ENCODE data around the gene PRRG2. TPM values are rescaled to one million over a fixed set of nuclear protein-coding genes. Genes with fewer than 3 reads are reported as not detected.
A peak's percentile ranks its signal among the peaks of the same experiment; 100 is the strongest.

The PRRG2 gene
- total and polyA plus RNA-seq, 2 of the 13 experiments (the other 11 are each of a cell fraction or from before 2014, with no cell fraction given), result 0.66 to 0.82 TPM

DNA sequence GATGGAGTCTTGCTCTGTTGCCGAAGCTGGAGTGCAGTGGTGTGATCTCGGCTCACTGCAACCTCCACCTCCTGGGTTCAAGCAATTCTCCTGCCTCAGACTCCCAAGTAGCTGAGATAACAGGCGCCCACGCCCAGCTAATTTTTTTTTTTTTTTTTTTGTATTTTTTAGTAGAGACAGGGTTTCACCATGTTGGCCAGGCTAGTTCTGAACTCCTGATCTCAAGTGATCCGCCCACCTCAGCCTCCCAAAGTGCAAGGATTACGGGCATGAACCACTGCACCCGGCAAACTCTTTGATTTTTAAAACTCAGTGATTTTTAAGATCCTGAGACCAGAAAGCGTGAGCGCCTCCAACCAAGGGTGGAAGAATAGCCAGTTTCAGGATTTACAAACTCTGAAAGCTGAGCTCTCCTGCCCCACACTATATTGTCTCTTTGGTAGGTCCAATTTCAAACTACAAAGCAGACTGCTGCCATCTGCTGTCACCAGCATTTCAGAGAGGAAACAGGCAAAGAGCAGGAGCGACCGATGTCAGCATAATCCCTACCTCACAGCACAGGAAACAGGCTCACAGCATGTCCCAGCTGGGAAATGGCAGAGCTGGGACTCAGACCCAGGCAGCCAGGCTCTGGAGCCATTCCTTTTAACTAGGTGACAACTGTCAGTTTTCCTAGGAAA lies 10.0 kb upstream of the PRRG2 start (continued):
- TF ChIP-seq, protein P1, sequence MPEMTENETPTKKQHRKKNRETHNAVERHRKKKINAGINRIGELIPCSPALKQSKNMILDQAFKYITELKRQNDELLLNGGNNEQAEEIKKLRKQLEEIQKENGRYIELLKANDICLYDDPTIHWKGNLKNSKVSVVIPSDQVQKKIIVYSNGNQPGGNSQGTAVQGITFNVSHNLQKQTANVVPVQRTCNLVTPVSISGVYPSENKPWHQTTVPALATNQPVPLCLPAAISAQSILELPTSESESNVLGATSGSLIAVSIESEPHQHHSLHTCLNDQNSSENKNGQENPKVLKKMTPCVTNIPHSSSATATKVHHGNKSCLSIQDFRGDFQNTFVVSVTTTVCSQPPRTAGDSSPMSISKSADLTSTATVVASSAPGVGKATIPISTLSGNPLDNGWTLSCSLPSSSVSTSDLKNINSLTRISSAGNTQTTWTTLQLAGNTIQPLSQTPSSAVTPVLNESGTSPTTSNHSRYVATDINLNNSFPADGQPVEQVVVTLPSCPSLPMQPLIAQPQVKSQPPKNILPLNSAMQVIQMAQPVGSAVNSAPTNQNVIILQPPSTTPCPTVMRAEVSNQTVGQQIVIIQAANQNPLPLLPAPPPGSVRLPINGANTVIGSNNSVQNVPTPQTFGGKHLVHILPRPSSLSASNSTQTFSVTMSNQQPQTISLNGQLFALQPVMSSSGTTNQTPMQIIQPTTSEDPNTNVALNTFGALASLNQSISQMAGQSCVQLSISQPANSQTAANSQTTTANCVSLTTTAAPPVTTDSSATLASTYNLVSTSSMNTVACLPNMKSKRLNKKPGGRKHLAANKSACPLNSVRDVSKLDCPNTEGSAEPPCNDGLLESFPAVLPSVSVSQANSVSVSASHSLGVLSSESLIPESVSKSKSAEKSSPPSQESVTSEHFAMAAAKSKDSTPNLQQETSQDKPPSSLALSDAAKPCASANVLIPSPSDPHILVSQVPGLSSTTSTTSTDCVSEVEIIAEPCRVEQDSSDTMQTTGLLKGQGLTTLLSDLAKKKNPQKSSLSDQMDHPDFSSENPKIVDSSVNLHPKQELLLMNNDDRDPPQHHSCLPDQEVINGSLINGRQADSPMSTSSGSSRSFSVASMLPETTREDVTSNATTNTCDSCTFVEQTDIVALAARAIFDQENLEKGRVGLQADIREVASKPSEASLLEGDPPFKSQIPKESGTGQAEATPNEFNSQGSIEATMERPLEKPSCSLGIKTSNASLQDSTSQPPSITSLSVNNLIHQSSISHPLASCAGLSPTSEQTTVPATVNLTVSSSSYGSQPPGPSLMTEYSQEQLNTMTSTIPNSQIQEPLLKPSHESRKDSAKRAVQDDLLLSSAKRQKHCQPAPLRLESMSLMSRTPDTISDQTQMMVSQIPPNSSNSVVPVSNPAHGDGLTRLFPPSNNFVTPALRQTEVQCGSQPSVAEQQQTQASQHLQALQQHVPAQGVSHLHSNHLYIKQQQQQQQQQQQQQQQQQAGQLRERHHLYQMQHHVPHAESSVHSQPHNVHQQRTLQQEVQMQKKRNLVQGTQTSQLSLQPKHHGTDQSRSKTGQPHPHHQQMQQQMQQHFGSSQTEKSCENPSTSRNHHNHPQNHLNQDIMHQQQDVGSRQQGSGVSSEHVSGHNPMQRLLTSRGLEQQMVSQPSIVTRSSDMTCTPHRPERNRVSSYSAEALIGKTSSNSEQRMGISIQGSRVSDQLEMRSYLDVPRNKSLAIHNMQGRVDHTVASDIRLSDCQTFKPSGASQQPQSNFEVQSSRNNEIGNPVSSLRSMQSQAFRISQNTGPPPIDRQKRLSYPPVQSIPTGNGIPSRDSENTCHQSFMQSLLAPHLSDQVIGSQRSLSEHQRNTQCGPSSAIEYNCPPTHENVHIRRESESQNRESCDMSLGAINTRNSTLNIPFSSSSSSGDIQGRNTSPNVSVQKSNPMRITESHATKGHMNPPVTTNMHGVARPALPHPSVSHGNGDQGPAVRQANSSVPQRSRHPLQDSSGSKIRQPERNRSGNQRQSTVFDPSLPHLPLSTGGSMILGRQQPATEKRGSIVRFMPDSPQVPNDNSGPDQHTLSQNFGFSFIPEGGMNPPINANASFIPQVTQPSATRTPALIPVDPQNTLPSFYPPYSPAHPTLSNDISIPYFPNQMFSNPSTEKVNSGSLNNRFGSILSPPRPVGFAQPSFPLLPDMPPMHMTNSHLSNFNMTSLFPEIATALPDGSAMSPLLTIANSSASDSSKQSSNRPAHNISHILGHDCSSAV (CRISPR knock-in tag; IDR thresholded peaks at IDR 0.05; ENCODE audit: borderline replicate concordance), result no peak
- TF ChIP-seq HDAC6 (IDR thresholded peaks at IDR 0.05; ENCODE audit: low read depth, low read length), result no peak
- peak; percentile 51; the same call in 1 of the 2 replicates for TF ChIP-seq RXRB (CRISPR knock-in tag; IDR thresholded peaks at IDR 0.05; ENCODE audit: borderline replicate concordance)
- TF ChIP-seq ZNF160 (CRISPR knock-in tag; IDR thresholded peaks at IDR 0.05), result no peak
- TF ChIP-seq, protein P2, sequence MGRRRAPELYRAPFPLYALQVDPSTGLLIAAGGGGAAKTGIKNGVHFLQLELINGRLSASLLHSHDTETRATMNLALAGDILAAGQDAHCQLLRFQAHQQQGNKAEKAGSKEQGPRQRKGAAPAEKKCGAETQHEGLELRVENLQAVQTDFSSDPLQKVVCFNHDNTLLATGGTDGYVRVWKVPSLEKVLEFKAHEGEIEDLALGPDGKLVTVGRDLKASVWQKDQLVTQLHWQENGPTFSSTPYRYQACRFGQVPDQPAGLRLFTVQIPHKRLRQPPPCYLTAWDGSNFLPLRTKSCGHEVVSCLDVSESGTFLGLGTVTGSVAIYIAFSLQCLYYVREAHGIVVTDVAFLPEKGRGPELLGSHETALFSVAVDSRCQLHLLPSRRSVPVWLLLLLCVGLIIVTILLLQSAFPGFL (CRISPR knock-in tag; IDR thresholded peaks at IDR 0.05), result no peak
- no peak for TF ChIP-seq ZNF558 (CRISPR knock-in tag; IDR thresholded peaks at IDR 0.05; ENCODE audit: borderline replicate concordance)
- TF ChIP-seq, protein P3, sequence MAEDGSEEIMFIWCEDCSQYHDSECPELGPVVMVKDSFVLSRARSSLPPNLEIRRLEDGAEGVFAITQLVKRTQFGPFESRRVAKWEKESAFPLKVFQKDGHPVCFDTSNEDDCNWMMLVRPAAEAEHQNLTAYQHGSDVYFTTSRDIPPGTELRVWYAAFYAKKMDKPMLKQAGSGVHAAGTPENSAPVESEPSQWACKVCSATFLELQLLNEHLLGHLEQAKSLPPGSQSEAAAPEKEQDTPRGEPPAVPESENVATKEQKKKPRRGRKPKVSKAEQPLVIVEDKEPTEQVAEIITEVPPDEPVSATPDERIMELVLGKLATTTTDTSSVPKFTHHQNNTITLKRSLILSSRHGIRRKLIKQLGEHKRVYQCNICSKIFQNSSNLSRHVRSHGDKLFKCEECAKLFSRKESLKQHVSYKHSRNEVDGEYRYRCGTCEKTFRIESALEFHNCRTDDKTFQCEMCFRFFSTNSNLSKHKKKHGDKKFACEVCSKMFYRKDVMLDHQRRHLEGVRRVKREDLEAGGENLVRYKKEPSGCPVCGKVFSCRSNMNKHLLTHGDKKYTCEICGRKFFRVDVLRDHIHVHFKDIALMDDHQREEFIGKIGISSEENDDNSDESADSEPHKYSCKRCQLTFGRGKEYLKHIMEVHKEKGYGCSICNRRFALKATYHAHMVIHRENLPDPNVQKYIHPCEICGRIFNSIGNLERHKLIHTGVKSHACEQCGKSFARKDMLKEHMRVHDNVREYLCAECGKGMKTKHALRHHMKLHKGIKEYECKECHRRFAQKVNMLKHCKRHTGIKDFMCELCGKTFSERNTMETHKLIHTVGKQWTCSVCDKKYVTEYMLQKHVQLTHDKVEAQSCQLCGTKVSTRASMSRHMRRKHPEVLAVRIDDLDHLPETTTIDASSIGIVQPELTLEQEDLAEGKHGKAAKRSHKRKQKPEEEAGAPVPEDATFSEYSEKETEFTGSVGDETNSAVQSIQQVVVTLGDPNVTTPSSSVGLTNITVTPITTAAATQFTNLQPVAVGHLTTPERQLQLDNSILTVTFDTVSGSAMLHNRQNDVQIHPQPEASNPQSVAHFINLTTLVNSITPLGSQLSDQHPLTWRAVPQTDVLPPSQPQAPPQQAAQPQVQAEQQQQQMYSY (CRISPR knock-in tag; IDR thresholded peaks at IDR 0.05), result no peak
- peak; percentile 45; the same call in 1 of the 2 replicates for TF ChIP-seq ZNF292 (CRISPR knock-in tag; IDR thresholded peaks at IDR 0.05; ENCODE audit: borderline replicate concordance, low read depth)
- no peak for TF ChIP-seq TP53 (CRISPR knock-in tag; conservative IDR thresholded peaks at IDR 0.05)
- TF ChIP-seq, protein P4, sequence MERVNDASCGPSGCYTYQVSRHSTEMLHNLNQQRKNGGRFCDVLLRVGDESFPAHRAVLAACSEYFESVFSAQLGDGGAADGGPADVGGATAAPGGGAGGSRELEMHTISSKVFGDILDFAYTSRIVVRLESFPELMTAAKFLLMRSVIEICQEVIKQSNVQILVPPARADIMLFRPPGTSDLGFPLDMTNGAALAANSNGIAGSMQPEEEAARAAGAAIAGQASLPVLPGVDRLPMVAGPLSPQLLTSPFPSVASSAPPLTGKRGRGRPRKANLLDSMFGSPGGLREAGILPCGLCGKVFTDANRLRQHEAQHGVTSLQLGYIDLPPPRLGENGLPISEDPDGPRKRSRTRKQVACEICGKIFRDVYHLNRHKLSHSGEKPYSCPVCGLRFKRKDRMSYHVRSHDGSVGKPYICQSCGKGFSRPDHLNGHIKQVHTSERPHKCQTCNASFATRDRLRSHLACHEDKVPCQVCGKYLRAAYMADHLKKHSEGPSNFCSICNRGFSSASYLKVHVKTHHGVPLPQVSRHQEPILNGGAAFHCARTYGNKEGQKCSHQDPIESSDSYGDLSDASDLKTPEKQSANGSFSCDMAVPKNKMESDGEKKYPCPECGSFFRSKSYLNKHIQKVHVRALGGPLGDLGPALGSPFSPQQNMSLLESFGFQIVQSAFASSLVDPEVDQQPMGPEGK (CRISPR knock-in tag; IDR thresholded peaks at IDR 0.05), result 0 out of 2 replicates have a peak, but pooled peaks have one; percentile 18
- peak; percentile 100 for TF ChIP-seq ZNF10 (CRISPR knock-in tag; IDR thresholded peaks at IDR 0.05; ENCODE audit: borderline replicate concordance, low read depth)
- peak; percentile 71 for TF ChIP-seq XRCC5 (optimal IDR thresholded peaks at IDR 0.05; ENCODE audit: low read length)
- no peak for TF ChIP-seq ARNTL (CRISPR knock-in tag; IDR thresholded peaks at IDR 0.05)
- TF ChIP-seq KDM6A (CRISPR knock-in tag; IDR thresholded peaks at IDR 0.05; ENCODE audit: low read depth), result no peak

All from HepG2 (cell line).